ENCODE data around the gene INTS2. TPM values are rescaled to one million over a fixed set of nuclear protein-coding genes. Genes with fewer than 3 reads are reported as not detected.

Gene INTS2
- total RNA-seq (2022; extraction: Qiagen RNA extraction; ENCODE audit: low read depth) = 9.6 to 13.6 TPM (median 12.4 TPM) in 5 replicates

DNA sequence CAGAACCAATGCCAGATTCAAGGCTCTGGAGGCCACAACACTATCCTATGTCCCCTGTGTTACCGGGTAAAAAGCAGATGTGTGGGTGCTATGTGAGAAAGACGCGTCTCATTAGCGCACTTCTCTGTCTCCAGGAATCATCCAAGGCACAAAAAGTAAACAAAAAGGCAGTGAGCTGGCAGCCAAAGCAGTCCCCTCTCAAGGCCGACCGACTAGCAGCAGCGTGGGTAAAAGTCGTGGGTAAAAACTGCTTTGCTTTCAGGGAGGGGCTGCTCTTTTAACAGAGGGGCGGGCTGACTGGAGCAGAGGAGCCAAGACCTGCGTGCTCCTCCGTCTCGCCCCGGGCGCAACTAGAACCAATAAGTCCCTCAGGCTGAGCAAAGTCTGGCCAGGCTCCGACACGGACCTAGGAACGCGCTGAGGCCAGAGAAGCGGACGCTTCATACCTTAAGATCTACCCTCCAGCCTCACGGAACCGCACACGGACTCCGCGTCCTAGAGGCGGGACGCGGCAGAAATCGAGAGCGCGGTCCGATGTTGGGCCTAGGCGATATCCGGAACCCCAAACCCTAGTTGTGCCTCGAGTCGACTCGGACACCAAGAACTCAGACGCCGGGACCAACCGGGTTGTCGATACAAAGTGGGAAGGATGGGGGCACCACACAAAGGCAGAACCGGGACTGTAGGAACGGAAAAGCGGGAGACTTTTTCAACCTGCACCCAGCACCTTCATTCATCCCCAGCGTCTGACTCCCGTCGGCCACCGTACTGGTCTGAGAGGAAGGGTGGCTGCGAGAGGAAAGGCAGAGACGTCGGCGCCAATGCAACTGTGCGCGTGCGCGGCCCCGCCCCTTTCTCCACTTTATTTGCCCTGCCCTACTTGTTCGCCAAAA is at the start of gene INTS2:
Gene INTS2, minus strand, starts transcription at position 775 of the 893 bp plus-strand sequence. CDS start 1,338 bp downstream, outside the sequence.

GRCh38 chr17:61862975-61863800 is 64.6 kb downstream of the INTS2 start, which contains the start of gene BRIP1:
TSS of gene BRIP1 (minus strand) at chr17:61863528. CDS start at chr17:61861539, 1,989 bp downstream.

Other genes with a start within 250 kb of the INTS2 start
- 3.2 to 4.8 TPM (median 4.5 TPM) in 5 replicates for gene BRIP1, start 64.5 kb downstream of the INTS2 start, total RNA-seq (2022; extraction: Qiagen RNA extraction; ENCODE audit: low read depth)
- 15.2 to 24.8 TPM (median 21.6 TPM) in 5 replicates for gene MED13, start 137.3 kb upstream of the INTS2 start, total RNA-seq (2022; extraction: Qiagen RNA extraction; ENCODE audit: low read depth)